Measurements from ENCODE around the gene PITPNM3.

DNA sequence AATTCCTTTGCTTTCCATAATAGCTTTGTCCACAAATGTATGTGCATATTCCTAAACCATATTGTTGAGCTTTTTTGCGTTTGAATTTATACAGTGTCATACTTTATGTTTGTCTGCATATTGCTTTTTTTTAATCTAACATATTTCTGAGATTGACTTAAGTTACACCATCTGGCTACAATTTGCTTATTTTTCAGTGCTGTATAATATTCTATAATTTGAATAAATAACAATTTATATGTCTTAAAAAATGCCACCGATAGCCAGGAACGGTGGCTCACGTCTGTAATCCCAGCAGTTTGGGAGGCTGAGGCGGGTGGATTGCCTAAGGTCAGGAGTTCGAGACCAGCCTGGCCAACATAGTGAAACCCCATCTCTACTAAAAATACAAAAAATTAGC is 113.6 kb downstream of the PITPNM3 start:
- TF ChIP-seq POLR2A (IDR thresholded peaks at IDR 0.05), result no peak
- TF ChIP-seq, protein P1, sequence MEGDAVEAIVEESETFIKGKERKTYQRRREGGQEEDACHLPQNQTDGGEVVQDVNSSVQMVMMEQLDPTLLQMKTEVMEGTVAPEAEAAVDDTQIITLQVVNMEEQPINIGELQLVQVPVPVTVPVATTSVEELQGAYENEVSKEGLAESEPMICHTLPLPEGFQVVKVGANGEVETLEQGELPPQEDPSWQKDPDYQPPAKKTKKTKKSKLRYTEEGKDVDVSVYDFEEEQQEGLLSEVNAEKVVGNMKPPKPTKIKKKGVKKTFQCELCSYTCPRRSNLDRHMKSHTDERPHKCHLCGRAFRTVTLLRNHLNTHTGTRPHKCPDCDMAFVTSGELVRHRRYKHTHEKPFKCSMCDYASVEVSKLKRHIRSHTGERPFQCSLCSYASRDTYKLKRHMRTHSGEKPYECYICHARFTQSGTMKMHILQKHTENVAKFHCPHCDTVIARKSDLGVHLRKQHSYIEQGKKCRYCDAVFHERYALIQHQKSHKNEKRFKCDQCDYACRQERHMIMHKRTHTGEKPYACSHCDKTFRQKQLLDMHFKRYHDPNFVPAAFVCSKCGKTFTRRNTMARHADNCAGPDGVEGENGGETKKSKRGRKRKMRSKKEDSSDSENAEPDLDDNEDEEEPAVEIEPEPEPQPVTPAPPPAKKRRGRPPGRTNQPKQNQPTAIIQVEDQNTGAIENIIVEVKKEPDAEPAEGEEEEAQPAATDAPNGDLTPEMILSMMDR (IDR thresholded peaks at IDR 0.05), result no peak
